IPS DF 6.9 (cell line): ENCODE results near the gene AK5.

Source experiments
- DNase-seq: peaks from one replicate; pipeline ENCODE4 v3.0.0-alpha.2; 2013; ENCODE audit warnings: low read depth, low spot score
- H3K27ac ChIP-seq: one replicate; pipeline ENCODE4 v1.5.1; 2013; ENCODE audit warnings: low read length, control low read depth
- H3K27me3 ChIP-seq: 2 replicates; pipeline ENCODE4 v1.6.1; 2013; ENCODE audit warnings: mild to moderate bottlenecking, low read length; ENCODE audit not compliant: control insufficient read depth, insufficient read depth
- H3K36me3 ChIP-seq: 2 replicates; pipeline ENCODE4 v1.6.1; 2013; ENCODE audit warnings: low read length; ENCODE audit not compliant: control insufficient read depth, insufficient read depth
- H3K4me1 ChIP-seq: 2 replicates; pipeline ENCODE4 v1.6.1; 2013; ENCODE audit warnings: low read length; ENCODE audit not compliant: control insufficient read depth, insufficient read depth
- H3K4me3 ChIP-seq: 2 replicates; pipeline ENCODE4 v1.5.1; 2013; ENCODE audit warnings: mild to moderate bottlenecking, low read length
- H3K9me3 ChIP-seq: 2 replicates; pipeline ENCODE4 v1.6.1; 2013; ENCODE audit warnings: low read length, inconsistent platforms; ENCODE audit not compliant: control insufficient read depth, insufficient read depth
- WGBS: extraction: QIAGEN DNeasy Blood & Tissue Kit; methylation state at CpG from one replicate; pipeline ENCODE4 v1.1.7; 2013; ENCODE audit warnings: mixed read lengths, missing lambda C conversion rate; ENCODE audit not compliant: insufficient read length, insufficient coverage; 5-methylcytosine and 5-hydroxymethylcytosine counted together

AK5 gene

DNA sequence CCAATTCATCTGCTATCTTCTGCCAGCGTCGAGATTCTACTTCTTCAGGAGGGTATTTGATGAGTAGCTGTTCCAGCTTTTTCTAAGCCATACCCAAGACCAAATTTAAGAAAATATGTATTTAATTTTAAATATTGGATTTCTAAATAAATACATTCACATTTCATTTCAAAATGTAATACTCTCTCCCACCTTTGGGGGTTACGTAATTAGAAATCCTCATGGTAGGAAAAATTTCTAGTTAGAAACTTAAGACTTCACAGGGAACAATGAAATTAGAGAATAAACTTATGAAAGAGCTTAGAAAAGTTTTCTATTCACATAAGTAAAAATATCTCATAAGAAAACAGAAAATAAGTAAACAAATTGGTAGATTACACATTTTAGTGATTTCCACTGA is 297.7 kb downstream of the AK5 start:
- Histone ChIP-seq H3K9me3 (no peaks in the 10 kb centered on the region), H3K36me3 (no peaks in the 10 kb centered on the region), H3K27me3 (no peaks in the 10 kb centered on the region), H3K27ac (no peak overlapping the region), H3K4me3 (no peak overlapping the region), H3K4me1 (no peaks in the 10 kb centered on the region)
- WGBS = no CpG with 5 or more reads among the region's 3 CpGs
- DNase-seq = no peak

DNA sequence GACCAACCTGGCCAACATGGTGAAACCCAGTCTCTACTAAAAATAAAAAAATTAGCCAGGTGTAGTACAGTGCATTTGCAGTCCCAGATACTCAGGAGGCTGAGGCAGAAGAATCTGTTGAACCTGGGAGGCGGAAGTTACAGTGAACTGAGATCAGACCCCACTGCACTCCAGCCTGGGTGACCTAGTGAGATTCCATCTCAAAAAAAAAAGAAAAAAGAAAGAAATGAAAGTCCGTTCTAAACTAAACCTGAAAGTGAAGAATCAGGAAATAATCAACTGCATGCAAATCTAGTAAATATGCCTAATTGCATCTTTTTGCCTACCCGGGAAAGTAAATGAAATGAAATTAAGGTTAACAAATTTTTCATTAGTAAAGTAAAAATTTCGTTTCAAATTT is 301.1 kb downstream of the AK5 start:
- H3K27me3 ChIP-seq = no peaks in the 10 kb centered on the region
- H3K9me3 ChIP-seq = no peaks in the 10 kb centered on the region
- H3K36me3 ChIP-seq = no peaks in the 10 kb centered on the region
- no peaks in the 10 kb centered on the region for H3K4me1 ChIP-seq
- H3K27ac ChIP-seq = no peak overlapping the region
- no CpG with 5 or more reads among the region's 4 CpGs for WGBS
- no peak for DNase-seq
- H3K4me3 ChIP-seq = no peak overlapping the region

- Histone ChIP-seq H3K27me3 (no peaks in the 10 kb centered on the region), H3K36me3 (no peaks in the 10 kb centered on the region), H3K4me1 (no peaks in the 10 kb centered on the region), H3K9me3 (no peaks in the 10 kb centered on the region), H3K4me3 (no peak overlapping the region), H3K27ac (no peak overlapping the region)
- DNase-seq = no peak
- WGBS = no CpG with 5 or more reads among the region's 2 CpGs
Observed at GRCh38 chr1:77583483-77583882, 301.7 kb downstream of the AK5 start.

GRCh38 chr1:77584884-77585283 is 303.1 kb downstream of the AK5 start:
- H3K36me3 ChIP-seq = no peaks in the 10 kb centered on the region
- no peak overlapping the region for H3K27ac ChIP-seq
- no CpG with 5 or more reads among the region's 2 CpGs for WGBS
- no peaks in the 10 kb centered on the region for H3K27me3 ChIP-seq
- H3K9me3 ChIP-seq = no peaks in the 10 kb centered on the region
- no peak for DNase-seq
- H3K4me3 ChIP-seq = no peak overlapping the region
- no peaks in the 10 kb centered on the region for H3K4me1 ChIP-seq

DNA sequence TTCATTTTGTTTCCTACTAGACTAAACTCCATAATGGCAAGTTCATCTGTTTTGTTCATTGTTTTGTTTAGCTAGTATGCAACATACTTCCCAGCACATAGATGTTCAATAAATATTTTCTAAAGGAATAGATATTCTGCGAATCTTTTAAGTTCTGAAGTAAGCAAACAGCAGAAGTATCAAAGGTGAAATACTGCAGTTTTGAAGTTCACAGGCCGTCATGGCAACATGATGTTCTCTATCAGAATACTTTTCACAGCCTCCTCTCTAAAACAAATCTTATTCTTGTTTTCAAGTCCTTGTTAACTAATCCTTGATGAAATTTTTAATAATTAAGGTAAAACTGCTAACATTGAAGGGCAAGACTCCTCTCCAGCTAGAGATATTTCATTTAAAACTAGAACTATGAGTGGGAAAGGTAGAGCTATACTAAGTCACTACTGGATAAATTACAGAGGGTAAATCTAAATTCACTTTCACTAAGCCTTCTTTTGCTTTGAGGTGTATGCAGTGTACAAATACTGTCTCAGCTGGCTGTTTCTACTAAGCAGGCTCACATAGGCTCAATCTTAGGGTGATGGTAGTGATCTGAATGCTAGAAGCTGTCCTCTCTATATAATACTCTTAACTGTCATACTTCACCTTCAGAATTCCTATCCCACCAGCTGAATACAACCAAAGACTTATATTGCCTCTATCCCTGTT is 303.9 kb downstream of the AK5 start:
- Histone ChIP-seq H3K4me1 (no peaks in the 10 kb centered on the region), H3K4me3 (no peak overlapping the region), H3K9me3 (no peaks in the 10 kb centered on the region), H3K27me3 (no peaks in the 10 kb centered on the region), H3K36me3 (no peaks in the 10 kb centered on the region), H3K27ac (no peak overlapping the region)
- WGBS = no CpG with 5 or more reads among the region's 2 CpGs
- DNase-seq = no peak

DNA sequence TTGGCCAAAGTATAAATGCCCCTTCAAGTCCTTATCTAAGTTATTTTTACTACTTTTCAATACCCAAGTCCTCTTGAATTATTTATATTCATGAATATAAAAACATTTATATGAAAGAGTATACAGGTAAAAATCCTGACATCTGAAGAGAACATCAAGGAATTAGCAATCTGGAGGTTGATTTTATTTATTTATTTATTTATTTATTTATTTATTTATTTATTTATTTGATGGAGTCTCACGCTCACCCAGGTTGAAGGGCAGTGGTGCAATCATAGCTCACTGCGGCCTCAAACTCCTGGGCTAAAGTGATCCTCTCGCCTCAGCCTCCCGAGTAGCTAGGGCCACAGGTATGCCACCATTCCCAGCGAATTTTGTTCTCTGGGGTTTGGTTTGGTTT is 307.4 kb downstream of the AK5 start:
- Histone ChIP-seq H3K4me1 (no peaks in the 10 kb centered on the region), H3K27me3 (no peaks in the 10 kb centered on the region), H3K4me3 (no peak overlapping the region), H3K36me3 (no peaks in the 10 kb centered on the region), H3K9me3 (no peaks in the 10 kb centered on the region), H3K27ac (no peak overlapping the region)
- WGBS = no CpG with 5 or more reads among the region's 5 CpGs
- no peak for DNase-seq

DNA sequence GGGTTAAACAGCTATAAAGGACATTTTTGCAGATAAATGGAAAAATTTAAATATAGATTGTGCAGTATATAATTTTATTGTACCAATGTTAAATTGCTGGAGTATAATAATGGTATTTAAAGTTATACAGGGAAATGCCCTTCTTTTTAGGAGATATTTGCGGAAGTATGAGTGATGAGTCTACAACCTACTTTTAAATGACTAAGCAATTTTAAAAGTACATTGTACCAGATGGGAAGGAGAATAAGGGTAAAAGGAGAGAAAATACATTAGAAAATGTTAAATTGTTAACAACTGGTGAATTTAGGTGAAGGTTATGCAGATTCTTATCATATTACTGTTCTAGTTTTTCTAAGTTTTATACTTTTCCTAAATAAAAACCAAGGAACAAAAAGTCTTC is 308.8 kb downstream of the AK5 start:
- Histone ChIP-seq H3K4me1 (no peaks in the 10 kb centered on the region), H3K4me3 (no peak overlapping the region), H3K27me3 (no peaks in the 10 kb centered on the region), H3K27ac (no peak overlapping the region), H3K36me3 (no peaks in the 10 kb centered on the region), H3K9me3 (no peaks in the 10 kb centered on the region)
- no CpG with 5 or more reads among the region's 1 CpG for WGBS
- no peak for DNase-seq

GRCh38 chr1:77592906-77593305 is 311.1 kb downstream of the AK5 start:
- Histone ChIP-seq H3K4me1 (no peaks in the 10 kb centered on the region), H3K27me3 (no peaks in the 10 kb centered on the region), H3K27ac (no peak overlapping the region), H3K36me3 (no peaks in the 10 kb centered on the region), H3K9me3 (no peaks in the 10 kb centered on the region), H3K4me3 (no peak overlapping the region)
- no peak for DNase-seq
- no CpG with 5 or more reads among the region's 2 CpGs for WGBS

DNA sequence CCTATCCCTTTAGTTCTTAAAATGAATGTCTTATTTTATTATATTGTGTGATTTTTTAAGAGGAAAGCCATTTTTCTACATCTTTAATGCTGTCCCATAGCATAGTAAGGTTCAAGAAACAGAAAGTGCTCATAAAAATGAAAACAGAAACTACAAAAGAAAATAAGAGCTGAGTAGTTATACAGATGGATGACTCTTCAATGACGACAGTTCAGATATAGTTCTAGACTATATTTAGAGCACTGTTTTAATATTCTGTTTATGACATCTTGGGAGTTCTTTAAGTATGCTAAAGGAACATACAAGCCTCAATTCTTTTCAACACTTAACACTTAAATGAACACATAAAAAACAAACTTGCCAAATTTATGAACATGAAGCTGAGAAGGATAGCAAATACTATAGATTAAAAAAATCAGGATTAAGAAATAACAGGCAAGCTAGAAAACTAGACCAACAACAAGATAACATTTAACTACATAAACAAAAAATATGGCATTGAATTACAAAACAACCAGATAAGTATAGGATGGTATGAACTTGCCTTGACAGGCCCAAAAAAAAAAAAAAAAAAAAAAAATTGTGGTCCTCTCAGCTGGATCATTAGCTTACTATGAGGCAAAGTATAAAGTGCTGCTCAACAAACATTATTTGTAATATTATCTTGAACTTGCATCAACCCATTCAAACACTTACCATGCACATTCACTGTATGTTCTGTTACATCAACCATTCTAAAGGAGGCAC is 312.7 kb downstream of the AK5 start:
- no peaks in the 10 kb centered on the region for H3K27me3 ChIP-seq
- H3K27ac ChIP-seq = no peak overlapping the region
- H3K4me3 ChIP-seq = no peak overlapping the region
- WGBS = no CpG with 5 or more reads among the region's 1 CpG
- no peaks in the 10 kb centered on the region for H3K9me3 ChIP-seq
- no peaks in the 10 kb centered on the region for H3K4me1 ChIP-seq
- no peak for DNase-seq
- H3K36me3 ChIP-seq = no peaks in the 10 kb centered on the region

GRCh38 chr1:77597310-77597709 is 315.5 kb downstream of the AK5 start:
- H3K36me3 ChIP-seq = no peaks in the 10 kb centered on the region
- no peak for DNase-seq
- WGBS = no CpG with 5 or more reads among the region's 1 CpG
- H3K9me3 ChIP-seq = no peaks in the 10 kb centered on the region
- no peak overlapping the region for H3K27ac ChIP-seq
- H3K4me3 ChIP-seq = no peak overlapping the region
- no peaks in the 10 kb centered on the region for H3K27me3 ChIP-seq
- no peaks in the 10 kb centered on the region for H3K4me1 ChIP-seq
